TTC549 (cell line): Measurements from ENCODE around the gene ACADS.
"Not testable (repeated sequence)": the region's sequence is repeated elsewhere in the genome, so short reads cannot be mapped to it uniquely, and the experiment has no call there.

Experiments
- FAIRE-seq: peaks from 2 replicates; lab custom pipeline; 2012; peaks lifted over from hg19 to GRCh38; lab: Jason Lieb, UNC

Gene ACADS

DNA sequence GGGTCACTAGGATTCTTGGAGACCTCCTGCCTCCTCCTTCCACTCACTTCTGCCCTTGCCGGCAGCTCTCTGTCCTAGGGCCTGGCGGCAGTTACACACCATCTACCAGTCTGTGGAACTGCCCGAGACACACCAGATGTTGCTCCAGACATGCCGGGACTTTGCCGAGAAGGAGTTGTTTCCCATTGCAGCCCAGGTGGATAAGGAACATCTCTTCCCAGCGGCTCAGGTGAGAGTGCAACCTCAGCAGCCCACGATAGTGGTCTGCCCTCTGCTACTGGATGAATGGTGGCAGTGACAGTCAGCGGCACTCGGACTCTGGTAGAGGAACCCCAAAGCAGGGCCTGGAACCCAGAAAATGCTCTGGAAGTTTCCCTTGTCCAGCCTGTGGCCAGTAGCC lies 1.3 kb downstream of the ACADS start:
- no peak for FAIRE-seq

DNA sequence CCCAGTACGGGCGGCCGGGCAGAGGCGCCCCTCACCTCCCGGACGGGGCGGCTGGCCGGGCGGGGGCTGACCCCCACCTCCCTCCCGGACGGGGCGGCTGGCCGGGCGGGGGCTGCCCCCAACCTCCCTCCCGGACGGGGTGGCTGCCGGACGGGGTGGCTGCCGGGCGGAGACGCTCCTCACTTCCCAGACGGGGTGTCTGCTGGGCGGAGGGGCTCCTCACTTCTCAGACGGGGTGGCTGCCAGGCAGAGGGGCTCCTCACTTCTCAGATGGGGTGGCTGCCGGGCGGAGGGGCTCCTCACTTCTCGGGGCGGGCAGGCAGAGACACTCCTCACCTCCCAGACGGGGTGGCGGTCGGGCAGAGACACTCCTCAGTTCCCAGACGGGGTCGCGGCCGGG lies 6.6 kb downstream of the ACADS start:
- FAIRE-seq, result not testable (repeated sequence)

DNA sequence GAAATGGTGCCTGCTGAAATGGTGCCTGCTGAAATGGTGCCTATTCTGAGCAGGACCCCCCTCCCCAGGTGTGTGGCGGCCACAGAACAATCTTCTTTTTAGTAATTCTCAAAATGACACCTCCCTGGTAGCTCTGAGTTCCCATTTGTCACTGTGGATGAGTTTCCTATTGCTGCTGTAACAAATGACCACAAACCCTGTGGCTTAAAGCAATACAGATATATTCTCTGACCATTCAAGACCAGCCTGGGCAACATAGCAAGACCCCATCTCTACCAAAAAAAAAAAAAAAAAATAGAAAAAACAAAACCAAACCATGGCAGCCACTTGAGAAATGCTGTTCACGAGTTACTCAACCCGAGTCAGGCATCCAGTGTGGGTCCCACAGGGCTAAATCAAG lies 7.9 kb downstream of the ACADS start:
- no peak for FAIRE-seq

DNA sequence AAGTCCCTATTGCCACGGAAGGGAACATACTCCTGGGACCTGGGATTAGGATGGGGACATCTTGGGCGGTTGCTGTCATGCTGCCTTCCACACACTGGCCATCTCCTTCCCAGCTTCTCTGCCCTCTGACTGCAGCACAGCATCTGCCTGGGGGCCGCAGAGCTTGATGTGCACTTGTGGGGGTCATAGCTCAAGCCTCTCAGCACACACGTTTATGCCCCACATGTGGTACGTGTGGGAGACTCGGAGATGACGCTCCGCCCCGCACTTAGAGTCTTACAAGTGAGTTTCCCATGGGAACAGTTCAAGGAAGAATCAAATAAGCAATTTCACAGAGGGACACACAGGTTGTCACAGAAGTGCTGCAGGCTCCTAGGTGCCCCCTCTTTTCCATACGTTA lies 8.6 kb downstream of the ACADS start:
- FAIRE-seq, result no peak

DNA sequence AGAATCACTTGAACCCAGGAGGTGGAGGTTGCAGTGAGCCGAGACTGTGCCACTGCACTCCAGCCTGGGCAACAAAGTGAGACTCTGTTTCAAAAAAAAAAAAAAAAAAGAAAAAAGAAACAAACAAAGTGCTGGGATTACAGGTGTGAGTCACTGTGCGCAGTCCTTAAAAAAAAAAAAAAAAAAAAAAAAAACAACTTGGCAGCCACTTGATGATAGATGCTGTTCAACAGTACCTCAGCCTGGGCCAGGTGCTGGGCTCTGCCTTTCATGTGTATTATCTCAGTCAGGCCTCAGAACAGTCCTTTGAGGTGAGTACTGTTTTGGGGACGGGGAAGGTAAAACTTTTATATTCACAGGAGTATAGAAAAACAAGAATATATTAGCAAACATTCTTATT lies 9.6 kb downstream of the ACADS start:
- FAIRE-seq, result no peak

DNA sequence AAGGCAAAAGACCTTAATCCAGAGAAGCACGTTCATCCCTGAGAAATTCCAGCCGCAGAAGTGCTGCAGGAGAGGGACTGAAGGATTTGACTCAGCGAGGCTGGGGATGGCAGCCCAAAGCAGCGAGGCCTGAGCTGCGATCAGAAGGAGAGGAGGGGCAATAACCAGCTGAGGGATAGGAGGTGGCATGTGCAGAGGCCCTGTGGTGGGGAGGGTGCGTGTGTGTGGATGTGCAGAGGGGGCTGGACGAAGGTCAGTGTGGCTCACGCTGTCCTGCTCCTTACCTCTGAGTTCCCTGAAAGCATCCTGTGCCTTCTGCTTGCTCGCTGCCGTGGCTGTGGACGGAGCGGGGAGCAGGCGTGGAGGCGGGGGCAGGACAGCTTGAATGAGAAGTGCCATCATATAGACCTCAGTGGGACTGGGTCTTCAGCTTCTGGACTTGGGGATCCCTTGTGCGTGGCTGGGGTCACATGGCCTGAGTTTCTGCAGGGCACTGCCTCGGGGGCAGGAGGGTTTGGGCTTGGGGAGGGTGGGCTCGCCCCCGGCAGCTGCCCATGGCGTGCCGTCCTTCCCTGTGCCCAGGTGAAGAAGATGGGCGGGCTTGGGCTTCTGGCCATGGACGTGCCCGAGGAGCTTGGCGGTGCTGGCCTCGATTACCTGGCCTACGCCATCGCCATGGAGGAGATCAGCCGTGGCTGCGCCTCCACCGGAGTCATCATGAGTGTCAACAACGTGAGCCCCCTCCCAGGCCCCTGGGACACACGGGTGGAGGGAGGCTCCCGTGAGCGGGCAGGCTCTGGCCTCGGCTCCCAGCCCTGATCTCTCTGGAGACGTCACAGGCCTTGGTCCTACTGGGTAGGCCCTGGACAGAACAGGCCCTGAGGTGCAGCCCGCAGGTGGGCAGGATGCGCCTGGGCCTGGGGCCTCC lies 11.0 kb downstream of the ACADS start:
- no peak for FAIRE-seq

DNA sequence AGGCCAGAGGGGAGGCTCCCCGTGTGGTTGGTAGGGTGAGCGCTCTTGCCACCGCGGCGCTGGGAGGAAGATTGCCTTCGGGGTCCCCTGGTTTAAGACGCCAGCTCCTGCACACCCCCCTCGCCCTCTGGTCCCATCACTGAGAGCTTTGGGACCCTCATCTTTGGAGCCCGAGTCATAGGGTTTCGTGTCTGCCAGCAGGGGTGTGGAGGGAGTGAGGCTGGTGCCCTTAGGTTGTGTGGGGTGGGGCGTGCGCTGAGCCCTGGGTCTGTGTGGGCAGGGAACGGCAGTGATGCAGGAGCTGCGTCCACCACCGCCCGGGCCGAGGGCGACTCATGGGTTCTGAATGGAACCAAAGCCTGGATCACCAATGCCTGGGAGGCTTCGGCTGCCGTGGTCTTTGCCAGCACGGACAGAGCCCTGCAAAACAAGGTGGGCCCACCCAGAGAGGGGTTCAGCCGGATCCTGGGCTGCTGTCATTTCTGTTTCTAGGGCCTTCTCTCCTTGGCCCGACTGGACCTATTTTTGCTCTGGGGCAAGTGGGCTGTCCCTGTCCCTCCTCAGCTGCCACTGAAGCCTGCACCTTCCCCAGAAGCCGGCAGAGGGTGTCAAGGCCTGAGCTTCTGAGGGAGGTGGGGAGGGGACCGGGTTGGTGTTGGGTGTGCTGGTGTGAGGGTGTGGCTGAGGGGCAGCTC lies 12.1 kb downstream of the ACADS start:
- no peak for FAIRE-seq

DNA sequence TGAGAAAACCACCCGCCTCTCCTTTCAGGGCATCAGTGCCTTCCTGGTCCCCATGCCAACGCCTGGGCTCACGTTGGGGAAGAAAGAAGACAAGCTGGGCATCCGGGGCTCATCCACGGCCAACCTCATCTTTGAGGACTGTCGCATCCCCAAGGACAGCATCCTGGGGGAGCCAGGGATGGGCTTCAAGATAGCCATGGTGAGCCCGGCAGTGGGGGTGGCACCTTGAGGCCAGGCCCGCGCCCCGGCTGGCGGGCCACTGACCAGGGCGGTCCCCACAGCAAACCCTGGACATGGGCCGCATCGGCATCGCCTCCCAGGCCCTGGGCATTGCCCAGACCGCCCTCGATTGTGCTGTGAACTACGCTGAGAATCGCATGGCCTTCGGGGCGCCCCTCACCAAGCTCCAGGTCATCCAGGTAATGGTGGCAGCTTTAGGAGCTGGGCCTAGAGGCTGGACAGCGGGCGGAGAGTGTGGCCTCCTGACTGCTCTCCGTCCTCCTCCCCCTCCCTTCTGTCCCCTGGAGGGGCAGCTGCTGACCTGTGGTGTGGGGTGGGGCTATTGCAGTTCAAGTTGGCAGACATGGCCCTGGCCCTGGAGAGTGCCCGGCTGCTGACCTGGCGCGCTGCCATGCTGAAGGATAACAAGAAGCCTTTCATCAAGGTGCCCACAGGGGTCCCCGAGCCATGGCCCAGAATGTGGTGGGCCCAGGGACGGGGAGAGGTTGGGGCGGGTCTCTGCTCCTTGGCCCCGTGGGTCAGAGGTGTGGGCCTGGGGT lies 12.8 kb downstream of the ACADS start:
- FAIRE-seq, result no peak

DNA sequence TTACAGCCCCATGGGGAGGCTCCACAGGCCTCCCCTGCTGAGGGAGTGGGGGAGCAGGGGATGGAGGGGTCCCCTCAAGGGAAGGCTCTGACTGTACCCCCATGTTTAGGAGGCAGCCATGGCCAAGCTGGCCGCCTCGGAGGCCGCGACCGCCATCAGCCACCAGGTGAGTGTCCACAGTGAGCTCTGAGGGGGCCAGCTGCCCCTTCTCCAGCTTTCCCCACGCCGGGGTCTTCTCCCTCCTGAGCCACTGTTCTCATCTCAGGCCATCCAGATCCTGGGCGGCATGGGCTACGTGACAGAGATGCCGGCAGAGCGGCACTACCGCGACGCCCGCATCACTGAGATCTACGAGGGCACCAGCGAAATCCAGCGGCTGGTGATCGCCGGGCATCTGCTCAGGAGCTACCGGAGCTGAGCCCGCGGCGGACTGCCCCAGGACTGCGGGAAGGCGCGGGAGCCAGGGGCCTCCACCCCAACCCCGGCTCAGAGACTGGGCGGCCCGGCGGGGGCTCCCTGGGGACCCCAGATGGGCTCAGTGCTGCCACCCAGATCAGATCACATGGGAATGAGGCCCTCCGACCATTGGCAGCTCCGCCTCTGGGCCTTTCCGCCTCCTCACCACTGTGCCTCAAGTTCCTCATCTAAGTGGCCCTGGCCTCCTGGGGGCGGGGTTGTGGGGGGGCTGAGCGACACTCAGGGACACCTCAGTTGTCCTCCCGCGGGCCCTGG lies 13.6 kb downstream of the ACADS start:
- no peak for FAIRE-seq

DNA sequence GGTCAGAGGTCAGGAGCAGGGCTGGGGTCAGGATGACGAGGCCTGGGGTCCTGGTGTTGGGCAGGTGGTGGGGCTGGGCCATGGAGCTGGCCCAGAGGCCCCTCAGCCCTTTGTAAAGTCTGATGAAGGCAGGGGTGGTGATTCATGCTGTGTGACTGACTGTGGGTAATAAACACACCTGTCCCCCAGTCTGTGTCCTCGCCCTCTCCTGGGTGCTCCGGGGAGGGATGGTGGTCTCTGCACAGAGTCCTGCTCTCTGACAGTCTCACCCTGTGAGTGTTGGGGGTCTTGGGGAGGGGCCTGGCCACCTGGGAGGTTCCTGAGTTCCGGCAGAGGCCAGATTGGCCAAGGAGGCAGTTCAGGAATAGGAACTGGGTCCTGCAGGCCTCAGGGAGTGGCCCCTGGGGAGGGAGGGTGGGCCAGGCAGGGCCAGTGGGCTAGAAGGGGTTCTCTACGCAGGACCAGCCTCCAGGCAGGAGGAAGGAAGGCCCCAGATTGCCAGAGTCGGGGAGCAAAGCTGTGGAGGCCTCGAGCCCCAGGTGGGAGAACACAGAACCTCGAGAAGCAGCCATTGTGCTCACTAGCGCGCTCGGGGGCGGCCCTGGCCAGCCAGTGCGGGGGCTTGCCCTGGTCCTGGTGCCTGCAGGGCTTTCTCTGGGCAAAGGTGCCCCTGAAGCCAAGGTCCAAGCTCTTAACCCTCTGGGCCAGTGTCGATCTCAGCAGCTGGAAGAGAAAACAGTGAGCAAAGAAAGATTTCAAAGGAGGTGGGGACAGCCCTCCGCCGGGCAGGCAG lies 14.4 kb downstream of the ACADS start:
- no peak for FAIRE-seq

DNA sequence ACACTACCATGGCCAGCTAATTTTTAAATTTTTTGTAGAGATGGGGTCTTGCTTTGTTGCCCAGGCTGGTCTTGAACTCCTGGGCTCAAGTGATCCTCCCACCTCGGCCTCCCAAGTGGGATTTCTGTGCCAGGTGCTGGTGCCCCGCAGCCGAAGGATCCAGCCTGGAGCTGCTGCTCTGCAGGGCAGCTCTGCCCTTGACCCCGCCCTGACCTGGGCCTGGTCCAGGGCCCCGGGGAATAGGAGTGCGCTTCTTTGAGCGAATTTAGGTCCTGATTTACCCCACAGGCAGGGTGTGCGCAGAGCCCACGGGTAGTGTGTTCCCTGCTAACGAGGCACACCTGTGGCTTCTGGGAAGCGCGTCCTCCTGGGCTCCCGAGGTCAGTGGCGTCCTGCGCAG lies 15.2 kb downstream of the ACADS start:
- FAIRE-seq, result no peak

DNA sequence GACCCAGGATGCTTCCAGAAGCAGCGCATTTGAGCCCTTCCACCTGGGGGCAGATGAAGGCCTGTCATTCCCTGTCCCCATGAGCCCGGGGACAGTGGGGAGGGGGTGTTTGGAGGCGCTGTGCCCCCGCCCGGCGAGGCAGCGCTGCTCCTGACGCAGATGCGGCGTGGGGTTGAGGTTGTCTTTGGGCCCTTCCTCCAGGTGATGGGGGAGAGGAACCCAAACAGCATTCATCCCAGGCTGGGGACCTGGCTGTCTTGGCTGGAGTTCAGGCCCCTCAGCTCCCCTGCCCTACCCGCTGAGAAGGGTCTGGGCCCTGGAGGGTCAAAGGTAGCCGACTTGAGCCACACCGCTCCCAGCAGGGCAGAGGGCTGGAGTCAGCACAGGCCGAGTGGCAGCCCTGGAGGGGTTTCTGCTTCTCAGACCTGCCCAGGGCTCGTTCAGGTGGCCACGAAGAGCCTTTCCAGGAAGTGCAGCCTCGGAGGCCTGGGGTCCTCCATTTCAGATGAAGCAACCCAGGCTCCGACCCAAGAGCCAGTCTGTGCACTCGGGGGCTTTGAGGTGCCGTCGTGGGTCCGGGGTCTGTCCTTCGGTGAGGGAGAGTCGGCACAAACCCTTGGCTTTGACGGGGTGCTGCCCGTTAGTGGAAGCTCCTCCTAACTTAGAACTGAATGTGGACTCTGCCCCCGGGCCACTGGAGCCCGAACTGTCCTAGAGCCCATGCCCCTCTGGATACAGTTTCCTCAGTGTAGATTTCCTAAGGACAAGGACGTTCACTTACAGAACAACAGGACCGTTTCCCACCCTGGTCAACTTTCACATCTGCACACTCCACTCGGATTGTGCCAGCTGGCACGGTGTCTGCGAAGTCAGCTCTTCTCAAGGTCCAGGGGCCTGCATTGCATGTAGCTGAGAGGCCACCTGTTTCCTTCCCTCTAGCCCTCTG lies 16.1 kb downstream of the ACADS start:
- no peak for FAIRE-seq

DNA sequence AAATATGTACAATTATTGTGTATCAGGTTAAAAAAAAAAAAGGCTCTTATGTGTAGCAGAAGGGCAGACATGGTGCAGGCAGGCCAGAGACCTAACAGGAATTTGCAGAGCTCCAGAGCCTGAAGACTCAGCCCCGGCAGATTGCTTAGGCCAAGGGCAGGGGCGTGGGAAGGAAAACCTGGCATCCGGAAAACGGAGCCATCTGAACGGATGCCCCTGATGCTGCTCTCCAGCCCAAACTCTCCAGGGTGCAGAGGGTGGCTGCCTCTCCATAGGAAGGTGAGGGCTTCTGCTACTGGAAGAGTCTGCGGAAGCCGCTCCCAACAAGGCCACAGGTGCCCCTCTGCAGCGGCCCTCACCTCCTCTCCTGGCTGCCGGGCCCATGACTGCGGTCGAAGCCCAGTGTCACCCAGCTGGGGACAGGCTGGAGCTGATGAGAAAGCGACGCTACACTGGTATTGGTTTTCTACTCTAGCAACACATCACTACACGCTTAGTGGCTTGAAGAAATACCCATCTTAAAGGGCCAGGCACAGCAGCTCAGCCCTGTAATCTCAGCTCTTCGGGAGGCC lies 19.4 kb downstream of the ACADS start:
- FAIRE-seq, result no peak

DNA sequence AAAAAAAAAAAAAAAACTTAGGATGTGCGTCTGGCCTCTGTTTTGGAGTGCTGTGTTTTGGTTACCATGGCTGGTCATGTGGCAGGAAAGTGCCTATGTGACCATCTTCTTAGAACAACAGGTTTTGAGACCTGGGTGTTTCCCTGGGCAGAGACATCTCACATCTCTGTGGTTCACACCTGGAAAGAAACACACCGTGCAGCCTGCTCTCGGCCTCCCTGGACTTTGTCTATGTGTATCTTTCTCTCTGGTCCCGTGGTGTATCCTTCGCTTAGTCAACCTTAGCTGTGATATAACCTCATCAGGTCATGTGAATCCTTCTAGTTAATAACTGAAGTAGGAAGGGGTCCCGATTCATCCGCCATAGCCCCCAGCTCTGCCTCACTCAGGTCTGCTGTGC lies 22.6 kb downstream of the ACADS start:
- FAIRE-seq, result no peak

DNA sequence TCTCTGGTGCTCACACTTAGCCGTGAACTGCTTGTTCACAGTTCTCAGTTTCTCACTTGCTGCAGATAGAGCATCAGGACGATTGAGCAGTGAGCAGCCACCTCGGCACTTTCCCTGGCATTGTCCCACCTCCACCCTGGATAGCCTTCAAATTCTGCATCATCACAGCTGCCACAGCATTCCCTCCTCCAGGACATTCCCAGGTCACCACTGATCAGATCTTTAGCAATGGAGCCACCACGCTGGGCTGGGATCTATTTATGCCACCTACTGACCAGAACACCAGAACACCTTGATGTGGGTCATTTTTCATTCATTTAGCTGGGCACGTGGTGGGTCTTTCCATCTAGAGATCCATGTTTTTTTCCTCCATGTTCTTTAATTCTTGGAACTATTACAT lies 23.6 kb downstream of the ACADS start:
- FAIRE-seq, result no peak

DNA sequence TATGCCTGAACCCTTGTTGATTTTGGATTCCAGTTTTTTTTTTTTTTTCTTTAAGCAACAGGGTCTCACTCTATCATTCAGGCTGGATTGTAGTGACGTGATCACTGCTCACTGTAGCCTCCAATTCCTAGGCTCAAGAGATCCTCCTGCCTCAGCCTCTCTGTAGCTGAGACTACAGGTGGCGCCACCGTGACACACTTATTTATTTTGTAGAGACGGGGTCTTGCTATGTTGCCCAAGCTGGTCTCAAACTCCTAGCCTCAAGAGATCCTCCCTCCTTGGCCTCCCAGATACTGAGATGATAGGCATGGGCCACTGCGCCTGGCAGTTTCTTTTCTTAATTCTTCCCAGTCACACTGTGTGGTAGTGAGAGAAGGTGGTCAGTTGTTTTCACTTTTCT lies 25.2 kb downstream of the ACADS start:
- no peak for FAIRE-seq

DNA sequence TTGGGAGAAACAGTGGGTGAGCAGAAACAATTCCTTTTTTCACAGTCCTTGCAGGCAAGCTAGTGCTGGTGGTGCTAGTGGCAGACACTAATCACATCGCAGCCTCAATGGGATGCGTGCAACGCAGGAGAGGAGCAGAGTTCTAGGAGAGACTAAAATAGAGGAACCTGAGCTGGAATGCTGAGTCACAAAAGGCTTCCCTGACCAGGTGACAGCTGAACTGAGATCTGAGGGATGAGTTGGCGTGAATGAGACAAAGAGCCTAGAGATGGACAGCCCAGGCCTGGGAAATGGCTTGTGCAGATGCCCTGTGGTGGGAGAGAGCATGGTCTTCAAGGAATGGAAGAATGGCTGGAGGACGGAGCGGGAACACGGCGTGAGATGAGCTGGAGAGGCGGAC lies 25.8 kb downstream of the ACADS start:
- FAIRE-seq, result no peak

DNA sequence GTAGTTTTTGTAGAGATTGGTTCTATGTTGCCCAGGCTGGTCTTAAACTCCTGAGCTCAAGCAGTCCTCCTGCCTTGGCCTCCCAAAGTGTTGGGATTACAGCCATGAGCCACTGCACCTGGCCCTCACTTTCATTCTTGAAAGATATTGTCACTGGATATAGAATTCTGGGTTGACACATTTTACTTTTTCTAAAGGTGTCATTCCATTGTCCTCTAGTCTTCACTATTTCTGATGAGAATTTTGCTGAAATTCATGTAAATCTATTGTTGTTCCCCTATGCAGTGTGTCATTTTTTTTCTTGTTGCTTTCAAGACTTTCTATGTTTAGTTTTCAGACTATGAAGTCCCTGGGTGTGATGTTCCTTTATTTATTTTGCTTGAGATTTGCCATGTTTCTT lies 29.2 kb downstream of the ACADS start:
- no peak for FAIRE-seq

DNA sequence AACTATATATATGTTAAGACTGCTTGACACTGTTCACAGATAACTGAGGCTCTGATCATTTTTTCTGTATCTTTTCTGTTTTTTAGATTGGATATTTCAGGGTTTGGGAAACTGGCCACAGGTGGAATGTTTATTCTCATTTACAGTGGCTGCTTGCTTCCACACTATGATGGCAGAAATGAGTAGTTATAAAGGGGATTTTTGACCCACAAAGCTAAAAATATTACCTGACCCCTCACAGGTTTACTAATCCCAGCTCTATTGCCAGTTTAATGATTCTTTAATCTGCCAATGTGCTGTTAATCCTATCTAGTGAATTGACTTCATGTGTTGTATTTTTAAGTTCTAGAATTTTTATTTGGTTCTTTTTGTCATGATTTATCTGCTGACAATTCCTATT lies 29.6 kb downstream of the ACADS start:
- FAIRE-seq, result no peak

DNA sequence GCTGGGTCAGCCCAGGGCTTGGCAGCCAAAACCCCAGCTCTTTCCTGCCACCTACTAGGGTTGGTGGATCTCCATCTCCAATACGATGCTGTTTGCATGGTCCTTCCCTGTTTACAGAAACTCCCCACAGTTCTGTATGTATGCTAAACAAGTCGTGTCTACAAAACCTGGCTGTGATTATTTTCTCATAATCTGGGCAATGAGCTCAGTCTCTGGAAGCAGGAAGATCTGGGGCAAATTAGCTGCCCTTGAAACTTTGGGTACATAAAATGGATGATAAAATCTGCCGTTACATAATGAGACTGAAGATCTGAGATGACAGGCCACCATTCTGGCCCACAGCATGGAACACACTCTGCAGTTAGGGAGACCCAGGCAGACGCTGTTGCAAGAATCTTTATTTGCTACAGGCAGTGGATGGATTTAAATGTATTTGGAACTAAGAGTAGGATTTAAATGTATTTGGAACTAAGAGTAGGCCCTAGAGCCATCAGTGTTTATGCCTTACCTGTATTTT lies 31.7 kb downstream of the ACADS start:
- no peak for FAIRE-seq
